Loucy (cell line): Measurements from ENCODE around the gene LPP.

Source experiments
- CTCF ChIP-seq: fragments of 200-600 bp; sonication (generic); conservative IDR thresholded peaks from 2 replicates; pipeline ENCODE4 v1.5.1; 2014; ENCODE audit warnings: mild to moderate bottlenecking, antibody characterized with exemption, low read length
- EZH2phosphoT487 ChIP-seq: fragments of 200-600 bp; IDR thresholded peaks from 2 replicates; pipeline ENCODE4 v1.6.1; 2018; ENCODE audit warnings: antibody characterized with exemption, mild to moderate bottlenecking, moderate library complexity, borderline replicate concordance

GRCh38 chr3:188133219-188133618 lies 20.7 kb upstream of the LPP start:
- TF ChIP-seq CTCF = no peak
- TF ChIP-seq EZH2phosphoT487 = no peak
